H1 (cell line): ENCODE measurements around the gene PCDHB15.
A peak's percentile ranks its signal among the peaks of the same experiment; 100 is the strongest.

Experiments used
- BRCA1 ChIP-seq: IDR thresholded peaks from 2 replicates; pipeline ENCODE4 v1.6.1; 2012; ENCODE audit warnings: low read depth, low read length, improper control_type of control experiment
- CBX8 ChIP-seq: fragments of 300-800, 300-1000 bp; sonication (generic); IDR thresholded peaks from 2 replicates; pipeline ENCODE4 v1.7.1; 2016; ENCODE audit warnings: low read depth, low read length, borderline replicate concordance
- EGR1 ChIP-seq: IDR thresholded peaks from 2 replicates; pipeline ENCODE4 v1.6.1; 2011; ENCODE audit warnings: low read depth, low read length, borderline replicate concordance
- EP300 ChIP-seq, 2 experiments: IDR thresholded peaks; 1 replicate in 1 of 2; 2 replicates in 1 of 2; pipeline ENCODE4 v1.6.1; 2011 to 2012; ENCODE audit warnings: low read depth in 2 of 2, low read length in 2 of 2, mild to moderate bottlenecking in 2 of 2, borderline replicate concordance in 1 of 2, inconsistent platforms in 1 of 2, moderate library complexity in 1 of 2
- JUN ChIP-seq: IDR thresholded peaks from 2 replicates; pipeline ENCODE4 v1.6.1; 2011; ENCODE audit warnings: low read depth, mild to moderate bottlenecking, improper control_type of control experiment, low read length
- MAFK ChIP-seq: IDR thresholded peaks from 2 replicates; pipeline ENCODE4 v1.6.1; 2012; ENCODE audit warnings: low read depth, mild to moderate bottlenecking, improper control_type of control experiment, low read length
- POLR2A ChIP-seq, 2 experiments: IDR thresholded peaks; 1 replicate in 1 of 2; 2 replicates in 1 of 2; pipeline ENCODE4 v1.6.1; 2011; ENCODE audit warnings: low read depth in 2 of 2, low read length in 2 of 2, mild to moderate bottlenecking in 2 of 2; ENCODE audit errors: control extremely low read depth in 1 of 2
- POLR2AphosphoS5 ChIP-seq: IDR thresholded peaks from 2 replicates; pipeline ENCODE4 v1.6.1; 2011; ENCODE audit warnings: low read depth, low read length
- SP1 ChIP-seq: IDR thresholded peaks from 2 replicates; pipeline ENCODE4 v1.6.1; 2011; ENCODE audit warnings: low read depth, low read length
- SRF ChIP-seq: IDR thresholded peaks from 2 replicates; pipeline ENCODE4 v1.6.1; 2011; ENCODE audit warnings: mild to moderate bottlenecking, low read depth, low read length, moderate library complexity
- TF ChIP-seq, protein P1 (sequence below), 3 experiments: IDR thresholded peaks; 1 replicate in 2 of 3; 2 replicates in 1 of 3; pipeline versions ENCODE4 v1.5.1 to v1.6.1; 2011; ENCODE audit warnings: low read length in 3 of 3, mild to moderate bottlenecking in 3 of 3, inconsistent platforms in 2 of 3, low read depth in 1 of 3, moderate library complexity in 1 of 3; ENCODE audit not compliant: insufficient read depth in 1 of 3; ENCODE audit errors: control extremely low read depth in 1 of 3

- TF ChIP-seq EGR1: no peak
- TF ChIP-seq BRCA1: no peak
- TF ChIP-seq, protein P1, sequence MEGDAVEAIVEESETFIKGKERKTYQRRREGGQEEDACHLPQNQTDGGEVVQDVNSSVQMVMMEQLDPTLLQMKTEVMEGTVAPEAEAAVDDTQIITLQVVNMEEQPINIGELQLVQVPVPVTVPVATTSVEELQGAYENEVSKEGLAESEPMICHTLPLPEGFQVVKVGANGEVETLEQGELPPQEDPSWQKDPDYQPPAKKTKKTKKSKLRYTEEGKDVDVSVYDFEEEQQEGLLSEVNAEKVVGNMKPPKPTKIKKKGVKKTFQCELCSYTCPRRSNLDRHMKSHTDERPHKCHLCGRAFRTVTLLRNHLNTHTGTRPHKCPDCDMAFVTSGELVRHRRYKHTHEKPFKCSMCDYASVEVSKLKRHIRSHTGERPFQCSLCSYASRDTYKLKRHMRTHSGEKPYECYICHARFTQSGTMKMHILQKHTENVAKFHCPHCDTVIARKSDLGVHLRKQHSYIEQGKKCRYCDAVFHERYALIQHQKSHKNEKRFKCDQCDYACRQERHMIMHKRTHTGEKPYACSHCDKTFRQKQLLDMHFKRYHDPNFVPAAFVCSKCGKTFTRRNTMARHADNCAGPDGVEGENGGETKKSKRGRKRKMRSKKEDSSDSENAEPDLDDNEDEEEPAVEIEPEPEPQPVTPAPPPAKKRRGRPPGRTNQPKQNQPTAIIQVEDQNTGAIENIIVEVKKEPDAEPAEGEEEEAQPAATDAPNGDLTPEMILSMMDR (IDR thresholded peaks at IDR 0.05; ENCODE audit: control extremely low read depth in 1 of 3, insufficient read depth in 1 of 3, low read depth in 1 of 3, low read length in 3 of 3): peak in 2 of 3 experiments; percentile 50 to 64; a peak in 3 of 4 replicates
- TF ChIP-seq MAFK: no peak
- TF ChIP-seq POLR2AphosphoS5: no peak
- no peak for TF ChIP-seq SP1
- TF ChIP-seq EP300 (IDR thresholded peaks at IDR 0.05; ENCODE audit: borderline replicate concordance in 1 of 2, low read depth in 2 of 2, low read length in 2 of 2): no peak
- TF ChIP-seq POLR2A (IDR thresholded peaks at IDR 0.05; ENCODE audit: control extremely low read depth in 1 of 2, low read depth in 2 of 2, low read length in 2 of 2): no peak
- no peak for TF ChIP-seq CBX8
- TF ChIP-seq SRF: no peak
- TF ChIP-seq JUN: no peak
Measured at GRCh38 chr5:141223112-141223783, 21.9 kb upstream of the PCDHB15 start, which contains the start of gene PCDHB14.
